Activated naive CD4-positive, alpha-beta T cell treated with anti-CD3 and anti-CD28 coated beads, Interleukin-2, amount 50 U/mL, for 72 hours (primary cell): ENCODE measurements around the gene RET. TPM values are rescaled to one million over a fixed set of nuclear protein-coding genes. Genes with fewer than 3 reads are reported as not detected.

Source experiments
- ATAC-seq, 2 donors: fragments of 150-1000 bp; cut with Tn5 transposase; 2 replicates each; pipeline ENCODE4 v1.10.0; 2021; ENCODE audit warnings: mild to moderate bottlenecking in 2 of 2, moderate library complexity in 2 of 2
- DNase-seq, 2 donors: peaks; one replicate each; pipeline ENCODE4 v3.0.0; 2021 to 2022; ENCODE audit warnings: low spot score in 2 of 2
- H3K27ac Mint-ChIP-seq, 2 donors: one replicate each; pipeline ENCODE4 v1.8.0; 2022; ENCODE audit warnings: mild to moderate bottlenecking in 2 of 2, mixed read lengths in 2 of 2
- H3K36me3 Mint-ChIP-seq, 2 donors: one replicate each; pipeline ENCODE4 v1.8.0; 2022; ENCODE audit warnings: mixed read lengths in 2 of 2
- H3K9me3 Mint-ChIP-seq, 2 donors: one replicate each; pipeline ENCODE4 v1.8.0; 2022; ENCODE audit warnings: mixed read lengths in 2 of 2
- total RNA-seq, 2 donors: library from RNA; stranded (reverse); gene quantifications; one replicate each; pipeline ENCODE4 v1.2.3, GENCODE V29; 2022

RET gene
- total RNA-seq, 2 donors from 2014 or later: 0.45 TPM; not detected in 1

DNA sequence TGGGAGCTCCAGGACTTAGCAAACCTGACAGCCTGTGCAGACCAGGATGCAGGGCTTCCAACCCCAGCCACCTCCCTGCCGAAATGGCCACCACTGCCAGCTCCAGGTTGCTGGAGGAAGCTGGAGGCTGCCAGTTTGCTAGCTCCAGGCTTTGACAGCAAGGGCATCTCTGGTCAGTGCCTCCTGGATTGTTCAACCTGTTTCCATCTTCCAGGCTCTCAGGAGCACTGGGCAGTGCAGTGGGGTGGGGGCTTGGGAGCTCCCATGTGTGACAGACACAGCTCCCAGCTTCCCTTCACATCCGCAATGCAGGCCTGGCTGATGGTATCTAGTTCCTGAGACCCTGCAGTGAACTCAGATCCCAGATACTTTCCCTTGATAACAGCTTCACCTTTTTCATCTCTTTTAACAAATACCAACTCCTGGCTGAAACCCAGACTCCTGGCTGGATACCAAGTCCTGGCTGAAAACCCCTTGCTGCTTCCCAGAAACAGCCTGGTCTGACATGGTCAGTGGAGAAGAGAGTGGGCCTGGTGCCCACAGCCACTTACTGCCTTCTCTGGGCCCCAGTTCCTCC, 20.8 kb upstream of the RET start:
- ATAC-seq (no peak), DNase-seq (no peak)
- no peaks in the 10 kb centered on the region for H3K36me3 Mint-ChIP-seq
- H3K9me3 Mint-ChIP-seq: no peaks in the 10 kb centered on the region
- H3K27ac Mint-ChIP-seq: no peak overlapping the region

- no peak for DNase-seq
- Mint-ChIP-seq H3K36me3 (no peaks in the 10 kb centered on the region), H3K27ac (no peak overlapping the region), H3K9me3 (no peaks in the 10 kb centered on the region)
- ATAC-seq: no peak
Observed at GRCh38 chr10:43056568-43057011, 20.3 kb upstream of the RET start.

- ATAC-seq (no peak), DNase-seq (no peak)
- Mint-ChIP-seq H3K27ac (no peak overlapping the region), H3K36me3 (no peaks in the 10 kb centered on the region), H3K9me3 (no peaks in the 10 kb centered on the region)
Observed at GRCh38 chr10:43057231-43057711, 19.6 kb upstream of the RET start.

DNA sequence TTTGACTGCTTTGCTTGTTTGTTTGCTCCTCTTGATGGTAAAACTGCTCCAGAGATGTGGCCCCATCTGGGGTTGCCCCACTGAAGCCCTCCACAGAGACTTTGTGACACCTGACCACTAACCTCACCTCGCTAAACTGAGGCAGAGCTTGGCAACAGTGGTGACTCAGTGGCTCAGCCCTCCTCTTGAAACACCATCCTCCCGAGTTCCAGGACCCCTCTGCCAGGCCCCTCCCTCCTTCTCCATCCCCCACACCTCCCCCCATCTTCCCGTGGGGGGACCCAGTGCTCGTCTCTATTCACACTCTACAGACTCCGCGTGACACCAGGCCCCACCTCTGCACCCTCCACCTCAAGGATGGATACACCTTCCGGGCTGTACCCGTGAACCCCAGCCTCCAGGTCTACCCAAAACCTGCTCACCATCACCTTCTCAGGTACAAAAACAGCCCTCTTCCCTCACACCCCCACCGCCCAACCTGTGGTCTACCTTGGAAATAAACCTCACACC, 19.0 kb upstream of the RET start:
- Mint-ChIP-seq H3K36me3 (no peaks in the 10 kb centered on the region), H3K9me3 (no peaks in the 10 kb centered on the region), H3K27ac (peak overlapping the region in 1 of 2 donors; percentile 2)
- no peak for DNase-seq
- no peak for ATAC-seq

GRCh38 chr10:43058716-43059335, 18.0 kb upstream of the RET start:
- no peaks in the 10 kb centered on the region for H3K36me3 Mint-ChIP-seq
- no peak for ATAC-seq
- DNase-seq: no peak
- H3K27ac Mint-ChIP-seq: peak overlapping the region in 1 of 2 donors; percentile 25
- H3K9me3 Mint-ChIP-seq: no peaks in the 10 kb centered on the region

GRCh38 chr10:43059336-43059720, 17.5 kb upstream of the RET start:
- ATAC-seq: no peak
- no peak for DNase-seq
- Mint-ChIP-seq H3K27ac (no peak overlapping the region), H3K9me3 (no peaks in the 10 kb centered on the region), H3K36me3 (no peaks in the 10 kb centered on the region)

- ATAC-seq (no peak), DNase-seq (no peak)
- Mint-ChIP-seq H3K27ac (no peak overlapping the region), H3K9me3 (no peaks in the 10 kb centered on the region), H3K36me3 (no peaks in the 10 kb centered on the region)
Observed at GRCh38 chr10:43059828-43060227, 17.0 kb upstream of the RET start.

- ATAC-seq: no peak
- Mint-ChIP-seq H3K36me3 (no peaks in the 10 kb centered on the region), H3K27ac (no peak overlapping the region), H3K9me3 (no peaks in the 10 kb centered on the region)
- no peak for DNase-seq
Observed at GRCh38 chr10:43060291-43060690, 16.6 kb upstream of the RET start.

DNA sequence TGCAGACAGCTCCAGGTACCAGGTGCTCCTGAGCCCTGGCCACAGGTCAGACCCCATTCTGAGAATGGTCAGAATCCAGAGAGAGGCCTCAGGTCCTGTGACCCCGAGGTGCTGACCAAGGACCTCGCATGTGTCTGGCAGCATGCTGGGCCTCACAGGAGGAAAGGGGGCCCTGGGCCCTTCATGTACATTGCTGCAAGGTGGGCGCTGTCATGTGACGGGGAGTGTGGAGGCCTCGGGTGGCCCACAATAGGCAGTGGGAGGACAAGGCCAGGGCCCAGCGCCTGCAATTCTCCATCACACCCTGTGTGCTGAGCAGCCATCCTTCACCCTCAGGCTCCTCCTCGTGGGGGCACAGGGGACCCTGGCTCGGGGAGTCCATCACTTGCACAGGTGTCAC, 15.5 kb upstream of the RET start:
- Mint-ChIP-seq H3K27ac (no peak overlapping the region), H3K36me3 (no peaks in the 10 kb centered on the region), H3K9me3 (no peaks in the 10 kb centered on the region)
- DNase-seq (no peak), ATAC-seq (no peak)

DNA sequence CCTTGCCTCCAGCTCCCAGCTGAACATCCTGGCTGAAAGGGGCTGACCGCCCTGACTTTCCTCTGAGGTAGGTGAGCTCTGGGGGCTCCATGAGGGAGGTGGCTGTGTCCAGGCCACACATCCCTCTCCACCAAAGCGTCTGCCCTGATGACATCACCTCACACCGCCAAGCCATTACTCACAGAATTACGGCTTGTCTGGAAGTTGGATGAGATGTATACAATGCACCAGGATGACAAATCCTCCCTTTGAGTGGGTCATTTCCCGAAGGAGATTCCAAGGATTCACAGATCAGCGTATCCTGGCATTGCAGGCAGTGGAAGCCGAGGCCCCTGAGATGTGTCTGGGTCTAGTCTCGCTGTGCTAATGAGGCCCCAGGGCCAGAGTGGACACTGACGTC, 15.1 kb upstream of the RET start:
- Mint-ChIP-seq H3K9me3 (no peaks in the 10 kb centered on the region), H3K36me3 (no peaks in the 10 kb centered on the region), H3K27ac (no peak overlapping the region)
- no peak for ATAC-seq
- DNase-seq: no peak

GRCh38 chr10:43062402-43063160, 14.3 kb upstream of the RET start:
- Mint-ChIP-seq H3K27ac (no peak overlapping the region), H3K36me3 (no peaks in the 10 kb centered on the region), H3K9me3 (no peaks in the 10 kb centered on the region)
- ATAC-seq (no peak), DNase-seq (no peak)

DNA sequence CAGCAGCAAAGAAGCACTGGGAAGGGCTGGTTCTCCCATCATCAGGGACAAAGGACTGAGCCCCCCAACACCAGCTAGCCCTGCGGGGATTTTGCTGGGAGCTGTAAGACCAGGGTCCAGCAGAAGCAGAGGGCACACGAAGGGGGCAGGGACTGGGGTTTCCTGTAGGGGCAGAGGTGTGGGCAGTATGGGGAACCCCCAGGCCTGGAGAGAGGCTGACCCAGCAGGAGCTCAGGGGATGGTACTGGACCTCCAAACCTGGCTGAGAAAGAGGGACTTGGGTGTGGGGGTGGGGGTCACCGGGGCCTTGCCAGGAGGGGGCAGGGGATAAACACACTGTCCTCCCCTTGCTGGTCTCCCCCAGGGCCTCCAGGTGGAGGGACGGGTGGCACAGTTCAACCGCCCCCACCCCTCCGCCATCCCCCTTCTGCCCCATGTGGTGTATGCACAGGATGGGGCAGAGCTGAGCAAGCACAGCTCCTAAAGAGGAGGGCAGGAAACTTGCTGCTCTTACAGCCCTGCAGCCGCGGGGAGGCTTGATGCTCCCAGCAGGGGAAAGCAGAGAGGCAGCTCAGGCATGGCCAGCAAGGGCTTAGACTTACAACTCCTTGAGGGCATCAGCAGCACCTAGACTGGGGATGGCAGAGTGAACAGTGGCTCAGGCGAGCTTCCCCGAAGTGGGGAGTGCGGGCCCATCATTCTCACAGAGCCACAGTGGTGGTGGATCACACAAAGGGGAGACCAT, 12.4 kb upstream of the RET start:
- Mint-ChIP-seq H3K27ac (no peak overlapping the region), H3K36me3 (no peaks in the 10 kb centered on the region), H3K9me3 (no peaks in the 10 kb centered on the region)
- no peak for DNase-seq
- no peak for ATAC-seq

DNA sequence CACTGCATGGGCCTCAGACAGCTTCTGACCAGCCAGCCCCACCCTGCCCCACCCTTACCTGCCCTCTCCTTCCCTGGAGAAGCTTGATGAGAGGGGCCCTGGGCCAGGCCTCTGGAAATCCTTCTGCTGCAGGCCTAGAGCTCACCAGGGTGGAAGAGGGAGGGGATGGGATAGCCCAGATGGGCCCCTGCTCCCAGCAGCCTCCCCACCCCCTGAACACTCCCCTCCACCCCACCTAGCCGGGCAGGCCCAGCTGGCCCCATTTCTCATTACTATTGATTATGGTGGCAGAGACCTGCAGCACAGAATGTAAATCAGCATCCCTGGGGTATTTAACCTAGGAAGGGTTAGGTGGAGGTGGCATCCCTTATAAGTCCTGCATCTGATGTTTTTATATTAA, 11.6 kb upstream of the RET start:
- Mint-ChIP-seq H3K36me3 (no peaks in the 10 kb centered on the region), H3K27ac (no peak overlapping the region), H3K9me3 (no peaks in the 10 kb centered on the region)
- no peak for DNase-seq
- no peak for ATAC-seq

GRCh38 chr10:43065761-43066160, 11.1 kb upstream of the RET start:
- Mint-ChIP-seq H3K36me3 (no peaks in the 10 kb centered on the region), H3K9me3 (no peaks in the 10 kb centered on the region), H3K27ac (no peak overlapping the region)
- ATAC-seq: no peak
- DNase-seq: no peak

- Mint-ChIP-seq H3K27ac (no peak overlapping the region), H3K9me3 (no peaks in the 10 kb centered on the region), H3K36me3 (no peaks in the 10 kb centered on the region)
- no peak for ATAC-seq
- DNase-seq: no peak
Observed at GRCh38 chr10:43066481-43066880, 10.4 kb upstream of the RET start.

GRCh38 chr10:43067391-43068135, 9.3 kb upstream of the RET start:
- no peak overlapping the region for H3K27ac Mint-ChIP-seq
- no peaks in the 10 kb centered on the region for H3K36me3 Mint-ChIP-seq
- ATAC-seq: no peak
- no peak for DNase-seq
- no peaks in the 10 kb centered on the region for H3K9me3 Mint-ChIP-seq

DNA sequence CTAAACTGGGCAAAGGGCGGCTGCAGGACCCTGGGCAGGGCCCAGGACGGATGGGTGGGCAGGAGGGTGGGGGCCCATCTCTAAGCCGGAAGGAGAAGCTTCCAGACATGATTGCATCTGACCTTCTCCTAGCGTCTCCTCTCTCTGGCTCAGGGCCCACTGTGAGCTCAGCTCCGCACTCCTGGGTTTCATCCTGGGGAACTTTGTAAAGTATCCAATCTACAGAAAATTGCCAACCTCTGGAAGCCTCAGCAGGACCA, 8.8 kb upstream of the RET start:
- ATAC-seq (no peak), DNase-seq (no peak)
- H3K36me3 Mint-ChIP-seq: no peaks in the 10 kb centered on the region
- no peak overlapping the region for H3K27ac Mint-ChIP-seq
- H3K9me3 Mint-ChIP-seq: no peaks in the 10 kb centered on the region
